B cell (primary cell): Measurements from ENCODE around the gene CFAP157.

Source experiments
- CTCF ChIP-seq: fragments of 200-600 bp; IDR thresholded peaks from one replicate; pipeline ENCODE4 v1.8.0; 2022; ENCODE audit warnings: antibody characterized with exemption, mild to moderate bottlenecking
- EZH2 ChIP-seq: IDR thresholded peaks from 2 replicates; pipeline ENCODE4 v1.6.1; 2012; ENCODE audit warnings: borderline replicate concordance, low read depth, mild to moderate bottlenecking, moderate library complexity, low read length; ENCODE audit not compliant: insufficient read depth, poor library complexity, severe bottlenecking

- no peak for TF ChIP-seq CTCF
- TF ChIP-seq EZH2, result no peak
Observed at GRCh38 chr9:127693143-127693542, 13.6 kb upstream of the CFAP157 start.
